Lung (tissue), 12 donors: ENCODE results near the gene SMYD4. TPM values are rescaled to one million over a fixed set of nuclear protein-coding genes. Genes with fewer than 3 reads are reported as not detected.

Experiments
- ATAC-seq: fragments of 200-7000 bp; cut with Tn5 transposase; one replicate; pipeline ENCODE4 v1.9.1; 2020; ENCODE audit warnings: moderate number of reproducible peaks; ENCODE audit not compliant: insufficient read depth, low FRiP score
- DNase-seq, 3 donors: peaks; one replicate each; pipeline ENCODE4 v3.0.0-alpha.2; 2013 to 2017
- H3K27ac ChIP-seq, 2 donors: one replicate each; pipeline ENCODE4 v1.5.1; 2013; ENCODE audit warnings: mild to moderate bottlenecking in 2 of 2, moderate library complexity in 2 of 2, control low read depth in 1 of 2, inconsistent platforms in 1 of 2, low read depth in 1 of 2, low read length in 1 of 2
- H3K27me3 ChIP-seq, 3 donors: one replicate each; pipeline ENCODE4 v1.5.1; 2013; ENCODE audit warnings: low read length in 2 of 3; ENCODE audit not compliant: control insufficient read depth in 3 of 3, insufficient read depth in 3 of 3
- H3K36me3 ChIP-seq, 4 donors: one replicate each; pipeline ENCODE4 v1.5.1; 2013; ENCODE audit warnings: low read length in 4 of 4, mild to moderate bottlenecking in 1 of 4, moderate library complexity in 1 of 4; ENCODE audit not compliant: control insufficient read depth in 4 of 4, insufficient read depth in 4 of 4
- H3K4me1 ChIP-seq, 5 donors: one replicate each; pipeline ENCODE4 v1.5.1; 2013; ENCODE audit warnings: low read length in 5 of 5, mild to moderate bottlenecking in 2 of 5, moderate library complexity in 1 of 5; ENCODE audit not compliant: control insufficient read depth in 5 of 5, insufficient read depth in 5 of 5
- H3K4me3 ChIP-seq: one replicate; pipeline ENCODE4 v1.5.1; 2013; ENCODE audit warnings: mild to moderate bottlenecking, control low read depth, moderate library complexity
- H3K9ac ChIP-seq, 2 donors: one replicate each; pipeline ENCODE4 v1.5.1; 2013; ENCODE audit warnings: low read length in 2 of 2, control low read depth in 1 of 2; ENCODE audit not compliant: insufficient read depth in 1 of 2
- H3K9me3 ChIP-seq, 4 donors: one replicate each; pipeline ENCODE4 v1.5.1; 2013; ENCODE audit warnings: low read length in 3 of 4, mild to moderate bottlenecking in 1 of 4, moderate library complexity in 1 of 4; ENCODE audit not compliant: control insufficient read depth in 4 of 4, insufficient read depth in 3 of 4
- WGBS, 2 donors: extraction: QIAGEN DNeasy Blood & Tissue Kit; methylation state at CpG; one replicate each; pipeline ENCODE4 v1.1.7; 2013; 5-methylcytosine and 5-hydroxymethylcytosine counted together
- polyA plus RNA-seq, 2 donors: library from polyadenylated mRNA; stranded (reverse); fragments of 200-250 nt; gene quantifications; one replicate each; pipeline ENCODE4 v1.2.1, GENCODE V29; 2013
- total RNA-seq, 2 donors: library from RNA; depleted of rRNA in 1 of 2; stranded (reverse); fragments of >200 nt in 1 of 2; gene quantifications; one replicate each; pipeline ENCODE4 v1.2.1, GENCODE V29; 2014 to 2021
- TF ChIP-seq, protein P1 (sequence below): IDR thresholded peaks from 2 replicates; pipeline ENCODE4 v1.5.1; 2012; ENCODE audit warnings: mild to moderate bottlenecking; ENCODE audit errors: control extremely low read depth, extremely low read depth
- donor health status: control.
- donor health status: control.
- donor health status: Bipolar disorder and iron deficiency.
- donor health status: healthy.
- donor health status: DM: yes; HTN: yes; CAD: no.

SMYD4 gene
- total and polyA plus RNA-seq, 4 donors: 7.5 to 18.2 (median 11.2) TPM

DNA sequence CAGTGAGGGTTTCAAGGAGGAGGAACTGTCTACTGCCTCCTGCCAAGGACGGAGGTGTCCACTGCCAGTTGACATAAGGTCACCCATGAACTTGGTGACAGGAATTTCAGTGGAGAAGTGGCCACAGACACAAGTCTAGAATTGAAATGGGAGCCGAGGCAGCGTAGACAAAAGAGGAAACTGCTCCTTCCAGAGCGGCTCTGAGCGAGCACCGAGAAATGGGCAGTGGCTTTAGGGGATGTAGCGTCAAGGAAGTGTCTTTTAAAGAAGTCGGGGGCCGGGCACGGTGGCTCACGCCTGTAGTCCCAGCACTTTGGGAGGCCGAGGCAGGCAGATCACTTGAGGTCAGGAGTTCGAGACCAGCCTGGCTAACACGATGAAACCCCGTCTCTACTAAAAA lies 70.9 kb downstream of the SMYD4 start:
- no peak for ATAC-seq
- Histone ChIP-seq H3K36me3 (no peaks in the 10 kb centered on the region), H3K4me3 (no peak overlapping the region), H3K4me1 (peaks cover 0 to 21% (median 7%) of the 10 kb centered on the region in 5 donors), H3K27me3 (no peaks in the 10 kb centered on the region), H3K27ac (peak overlapping the region in 1 of 2 donors; percentile 44), H3K9me3 (no peaks in the 10 kb centered on the region), H3K9ac (no peak overlapping the region)
- TF ChIP-seq, protein P1, sequence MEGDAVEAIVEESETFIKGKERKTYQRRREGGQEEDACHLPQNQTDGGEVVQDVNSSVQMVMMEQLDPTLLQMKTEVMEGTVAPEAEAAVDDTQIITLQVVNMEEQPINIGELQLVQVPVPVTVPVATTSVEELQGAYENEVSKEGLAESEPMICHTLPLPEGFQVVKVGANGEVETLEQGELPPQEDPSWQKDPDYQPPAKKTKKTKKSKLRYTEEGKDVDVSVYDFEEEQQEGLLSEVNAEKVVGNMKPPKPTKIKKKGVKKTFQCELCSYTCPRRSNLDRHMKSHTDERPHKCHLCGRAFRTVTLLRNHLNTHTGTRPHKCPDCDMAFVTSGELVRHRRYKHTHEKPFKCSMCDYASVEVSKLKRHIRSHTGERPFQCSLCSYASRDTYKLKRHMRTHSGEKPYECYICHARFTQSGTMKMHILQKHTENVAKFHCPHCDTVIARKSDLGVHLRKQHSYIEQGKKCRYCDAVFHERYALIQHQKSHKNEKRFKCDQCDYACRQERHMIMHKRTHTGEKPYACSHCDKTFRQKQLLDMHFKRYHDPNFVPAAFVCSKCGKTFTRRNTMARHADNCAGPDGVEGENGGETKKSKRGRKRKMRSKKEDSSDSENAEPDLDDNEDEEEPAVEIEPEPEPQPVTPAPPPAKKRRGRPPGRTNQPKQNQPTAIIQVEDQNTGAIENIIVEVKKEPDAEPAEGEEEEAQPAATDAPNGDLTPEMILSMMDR: no peak
- WGBS, 2 donors: 46 to 65% methylated on average over 15 of the region's 15 CpGs
- no peak for DNase-seq

DNA sequence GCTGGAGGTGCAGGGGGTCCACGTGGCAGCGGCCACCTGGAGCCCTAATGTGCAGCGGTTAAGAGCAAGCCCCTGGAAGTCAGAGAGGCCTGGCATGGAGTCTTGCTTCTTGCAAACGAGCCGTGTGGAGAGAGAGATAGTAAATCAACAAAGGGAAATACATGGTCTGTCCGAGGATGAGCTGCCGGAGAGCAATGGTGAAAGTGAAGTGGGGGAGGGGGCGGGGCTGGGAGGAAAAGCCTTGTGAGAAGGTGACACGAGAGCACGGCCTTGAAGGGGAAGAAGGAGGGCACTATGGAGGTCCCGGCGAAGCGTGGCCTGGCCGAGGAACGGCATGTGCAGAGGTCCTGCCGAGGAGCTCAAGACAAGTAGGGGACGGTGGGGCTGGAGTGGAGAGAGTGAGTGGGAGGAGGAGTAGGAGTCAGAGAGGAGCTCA lies 73.9 kb downstream of the SMYD4 start:
- no peak overlapping the region for H3K4me3 ChIP-seq
- ATAC-seq (no peak), DNase-seq (no peak)
- H3K9me3 ChIP-seq: no peaks in the 10 kb centered on the region
- 72 to 75% methylated on average over 17 of the region's 17 CpGs for WGBS, 2 donors
- H3K4me1 ChIP-seq: peaks cover 0 to 9% (median 0%) of the 10 kb centered on the region in 5 donors
- H3K36me3 ChIP-seq: no peaks in the 10 kb centered on the region
- no peaks in the 10 kb centered on the region for H3K27me3 ChIP-seq
- H3K9ac ChIP-seq: no peak overlapping the region
- H3K27ac ChIP-seq: no peak overlapping the region
- TF ChIP-seq, protein P1: no peak

DNA sequence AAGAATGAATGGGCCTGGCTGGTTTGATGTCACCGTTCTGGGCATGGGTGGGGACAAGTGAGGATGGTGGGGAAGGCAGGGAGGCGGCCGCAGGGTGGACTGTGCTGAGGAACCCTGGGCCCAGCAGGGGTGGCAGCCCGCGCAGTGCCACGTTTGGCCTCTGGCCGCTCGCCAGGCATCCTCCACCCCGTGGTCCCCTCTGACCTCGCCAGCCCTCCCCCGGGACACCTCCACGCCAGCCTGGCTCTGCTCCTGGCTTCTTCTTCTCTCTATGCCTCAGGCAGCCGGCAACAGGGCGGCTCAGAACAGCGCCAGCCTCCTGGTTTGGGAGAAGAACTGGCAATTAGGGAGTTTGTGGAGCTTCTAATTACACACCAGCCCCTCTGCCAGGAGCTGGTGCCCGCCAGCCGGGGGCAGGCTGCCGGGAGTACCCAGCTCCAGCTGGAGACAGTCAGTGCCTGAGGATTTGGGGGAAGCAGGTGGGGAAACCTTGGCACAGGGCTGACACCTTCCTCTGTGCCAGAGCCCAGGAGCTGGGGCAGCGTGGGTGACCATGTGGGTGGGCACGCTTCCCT lies 74.4 kb downstream of the SMYD4 start:
- Histone ChIP-seq H3K9me3 (no peaks in the 10 kb centered on the region), H3K4me1 (peaks cover 0 to 9% (median 0%) of the 10 kb centered on the region in 5 donors), H3K4me3 (no peak overlapping the region), H3K9ac (no peak overlapping the region), H3K36me3 (no peaks in the 10 kb centered on the region), H3K27ac (no peak overlapping the region), H3K27me3 (no peaks in the 10 kb centered on the region)
- ATAC-seq (no peak), DNase-seq (no peak)
- TF ChIP-seq, protein P1: no peak
- 78 to 92% methylated on average over 13 to 20 of the region's 20 CpGs for WGBS, 2 donors
